Measurements from ENCODE around the gene E2F8.

E2F8 gene

GRCh38 chr11:19220903-19221724 lies 19.6 kb downstream of the E2F8 start:
- DNase-seq (ENCODE audit: low read depth): no peak

- DNase-seq (ENCODE audit: low read depth): no peak
Observed at GRCh38 chr11:19218786-19219460, 21.8 kb downstream of the E2F8 start.

- no peak for DNase-seq (ENCODE audit: low read depth)
Observed at GRCh38 chr11:19218216-19218615, 22.5 kb downstream of the E2F8 start.

GRCh38 chr11:19216709-19217374 lies 23.9 kb downstream of the E2F8 start:
- no peak for DNase-seq (ENCODE audit: low read depth)

GRCh38 chr11:19216021-19216420 lies 24.7 kb downstream of the E2F8 start:
- no peak for DNase-seq (ENCODE audit: low read depth)

GRCh38 chr11:19209617-19210370 lies 31.0 kb downstream of the E2F8 start:
- DNase-seq (ENCODE audit: low read depth): no peak

GRCh38 chr11:19208959-19209546 lies 31.7 kb downstream of the E2F8 start:
- DNase-seq (ENCODE audit: low read depth): no peak

- DNase-seq (ENCODE audit: low read depth): no peak
Observed at GRCh38 chr11:19208181-19208580, 32.6 kb downstream of the E2F8 start.

GRCh38 chr11:19204836-19205235 lies 35.9 kb downstream of the E2F8 start:
- DNase-seq (ENCODE audit: low read depth): no peak

GRCh38 chr11:19201737-19202605 lies 38.8 kb downstream of the E2F8 start, which contains the start of gene CSRP3:
Gene CSRP3, minus strand, starts transcription at chr11:19201983. Its CDS starts 9,535 bp downstream, at chr11:19192448.
- DNase-seq (ENCODE audit: low read depth): no peak

- no peak for DNase-seq (ENCODE audit: low read depth)
Observed at GRCh38 chr11:19200410-19201201, 40.1 kb downstream of the E2F8 start.

GRCh38 chr11:19199771-19200170 lies 41.0 kb downstream of the E2F8 start:
- no peak for DNase-seq (ENCODE audit: low read depth)

GRCh38 chr11:19199048-19199447 lies 41.7 kb downstream of the E2F8 start:
- no peak for DNase-seq (ENCODE audit: low read depth)

GRCh38 chr11:19196432-19196831 lies 44.3 kb downstream of the E2F8 start:
- DNase-seq (ENCODE audit: low read depth): no peak

GRCh38 chr11:19194620-19195308 lies 46.0 kb downstream of the E2F8 start:
- DNase-seq (ENCODE audit: low read depth): no peak

- no peak for DNase-seq (ENCODE audit: low read depth)
Observed at GRCh38 chr11:19193916-19194315, 46.8 kb downstream of the E2F8 start.

GRCh38 chr11:19191530-19192169 lies 49.1 kb downstream of the E2F8 start:
- DNase-seq (ENCODE audit: low read depth): no peak

GRCh38 chr11:19187833-19188258 lies 52.9 kb downstream of the E2F8 start:
- DNase-seq (ENCODE audit: low read depth): no peak

All from stimulated activated CD8-positive, alpha-beta memory T cell treated with anti-CD3 and anti-CD28 coated beads, Interleukin-15, amount 100 ng/mL, for 24 hours (primary cell).